Liver (tissue), 9 donors: Measurements from ENCODE around the gene IL7R. TPM values are rescaled to one million over a fixed set of nuclear protein-coding genes. Genes with fewer than 3 reads are reported as not detected.

Source experiments
- DNase-seq: peaks from one replicate; pipeline ENCODE4 v3.0.0-alpha.2; 2017; ENCODE audit warnings: low spot score
- H3K27ac ChIP-seq, 2 donors: one replicate each; pipeline ENCODE4 v1.7.0; 2013; ENCODE audit warnings: inconsistent platforms in 2 of 2, low read length in 2 of 2, control low read depth in 1 of 2, low read depth in 1 of 2, mild to moderate bottlenecking in 1 of 2
- H3K27me3 ChIP-seq, 4 donors: one replicate each; pipeline versions ENCODE4 v1.6.1 to v1.7.0; 2013; ENCODE audit warnings: low read length in 3 of 4, inconsistent platforms in 1 of 4, mild to moderate bottlenecking in 1 of 4, moderate library complexity in 1 of 4; ENCODE audit not compliant: control insufficient read depth in 4 of 4, insufficient read depth in 4 of 4
- H3K36me3 ChIP-seq, 4 donors: one replicate each; pipeline versions ENCODE4 v1.6.1 to v1.7.0; 2013; ENCODE audit warnings: low read length in 3 of 4, mild to moderate bottlenecking in 3 of 4, low read depth in 1 of 4, moderate library complexity in 1 of 4; ENCODE audit not compliant: control insufficient read depth in 4 of 4, insufficient read depth in 3 of 4
- H3K4me1 ChIP-seq, 4 donors: one replicate each; pipeline versions ENCODE4 v1.6.1 to v1.7.0; 2013; ENCODE audit warnings: low read length in 3 of 4, mild to moderate bottlenecking in 3 of 4, moderate library complexity in 1 of 4; ENCODE audit not compliant: control insufficient read depth in 4 of 4, insufficient read depth in 4 of 4
- H3K4me3 ChIP-seq, 3 donors: one replicate each; pipeline versions ENCODE4 v1.6.1 to v1.7.0; 2013; ENCODE audit warnings: low read length in 3 of 3, control low read depth in 1 of 3, low read depth in 1 of 3, mild to moderate bottlenecking in 1 of 3
- H3K9ac ChIP-seq, 2 donors: one replicate each; pipeline ENCODE4 v1.7.0; 2013; ENCODE audit warnings: low read length in 2 of 2, mild to moderate bottlenecking in 2 of 2, moderate library complexity in 2 of 2, control low read depth in 1 of 2, low read depth in 1 of 2
- H3K9me3 ChIP-seq, 4 donors: one replicate each; pipeline versions ENCODE4 v1.6.1 to v1.7.0; 2013; ENCODE audit warnings: low read length in 3 of 4; ENCODE audit not compliant: control insufficient read depth in 4 of 4
- EGR1 ChIP-seq, 2 donors: IDR thresholded peaks; 2 replicates each; pipeline ENCODE4 v1.6.1; 2016 to 2018; ENCODE audit warnings: antibody characterized with exemption in 2 of 2, low read depth in 2 of 2
- FOXA2 ChIP-seq: IDR thresholded peaks from 2 replicates; pipeline ENCODE4 v1.6.1; 2016; ENCODE audit warnings: antibody characterized with exemption
- GABPA ChIP-seq, 2 donors: IDR thresholded peaks in 1 of 2; conservative IDR thresholded peaks in 1 of 2; 2 replicates each; pipeline ENCODE4 v1.6.1; 2016; ENCODE audit warnings: antibody characterized with exemption in 2 of 2, mild to moderate bottlenecking in 1 of 2, moderate library complexity in 1 of 2
- HNF4A ChIP-seq, 2 donors: conservative IDR thresholded peaks; 2 replicates each; pipeline ENCODE4 v1.6.1; 2016; ENCODE audit warnings: antibody characterized with exemption in 2 of 2, mild to moderate bottlenecking in 2 of 2
- HNF4G ChIP-seq: IDR thresholded peaks from 2 replicates; pipeline ENCODE4 v1.6.1; 2016; ENCODE audit warnings: antibody characterized with exemption
- RAD21 ChIP-seq, 2 donors: IDR thresholded peaks; 2 replicates each; pipeline ENCODE4 v1.6.1; 2016; ENCODE audit warnings: antibody characterized with exemption in 2 of 2, mild to moderate bottlenecking in 2 of 2
- RXRA ChIP-seq, 2 donors: IDR thresholded peaks; 2 replicates each; pipeline ENCODE4 v1.6.1; 2017 to 2018; ENCODE audit warnings: antibody characterized with exemption in 2 of 2, mild to moderate bottlenecking in 1 of 2
- SP1 ChIP-seq: IDR thresholded peaks from 2 replicates; pipeline ENCODE4 v1.6.1; 2018; ENCODE audit warnings: antibody characterized with exemption, mild to moderate bottlenecking
- TAF1 ChIP-seq: conservative IDR thresholded peaks from 2 replicates; pipeline ENCODE4 v1.6.1; 2016; ENCODE audit warnings: antibody characterized with exemption, mild to moderate bottlenecking
- YY1 ChIP-seq: IDR thresholded peaks from 2 replicates; pipeline ENCODE4 v1.6.1; 2016; ENCODE audit warnings: antibody characterized with exemption, mild to moderate bottlenecking
- WGBS: extraction: QIAGEN DNeasy Blood & Tissue Kit; methylation state at CpG from one replicate; pipeline ENCODE4 v1.1.7; 2013; 5-methylcytosine and 5-hydroxymethylcytosine counted together
- polyA plus RNA-seq, 2 donors: library from polyadenylated mRNA; stranded (reverse) in 1 of 2; unstranded in 1 of 2; fragments of 200-250 nt in 1 of 2; fragments of >200 nt in 1 of 2; fragmentation: Nextera tagmentation in 1 of 2; extraction: Ambion mirVana in 1 of 2; gene quantifications; one replicate each; pipeline versions ENCODE4 v1.2.1 to v1.2.3, GENCODE V29; 2013 to 2015
- total RNA-seq, 2 donors: library from RNA; depleted of rRNA; stranded (reverse); fragments of >200 nt; gene quantifications; one replicate each; pipeline ENCODE4 v1.2.3, GENCODE V29; 2014
- TF ChIP-seq, protein P1 (sequence below): IDR thresholded peaks from 2 replicates; pipeline ENCODE4 v1.6.1; 2016; ENCODE audit warnings: antibody characterized with exemption
- TF ChIP-seq, protein P2 (sequence below): IDR thresholded peaks from 2 replicates; pipeline ENCODE4 v1.6.1; 2016; ENCODE audit warnings: antibody characterized with exemption, mild to moderate bottlenecking
- TF ChIP-seq, protein P3 (sequence below): fragments of 150-350 bp; IDR thresholded peaks from 2 replicates; pipeline ENCODE4 v1.5.1; 2017; ENCODE audit warnings: improper control_type of control experiment, low read depth, low read length; ENCODE audit not compliant: missing input control
- TF ChIP-seq, protein P4 (sequence below): IDR thresholded peaks from 2 replicates; pipeline ENCODE4 v1.6.1; 2016; ENCODE audit warnings: antibody characterized with exemption
- TF ChIP-seq, protein P5 (sequence below): IDR thresholded peaks from 2 replicates; pipeline ENCODE4 v1.6.1; 2016; ENCODE audit warnings: antibody characterized with exemption
- donor health status: healthy.
- donor health status: healthy.
- donor health status: healthy.
- donor health status: healthy.
- donor health status: healthy.

Gene IL7R
- total and polyA plus RNA-seq, 4 donors = 1.0 to 5.4 (median 2.4) TPM

DNA sequence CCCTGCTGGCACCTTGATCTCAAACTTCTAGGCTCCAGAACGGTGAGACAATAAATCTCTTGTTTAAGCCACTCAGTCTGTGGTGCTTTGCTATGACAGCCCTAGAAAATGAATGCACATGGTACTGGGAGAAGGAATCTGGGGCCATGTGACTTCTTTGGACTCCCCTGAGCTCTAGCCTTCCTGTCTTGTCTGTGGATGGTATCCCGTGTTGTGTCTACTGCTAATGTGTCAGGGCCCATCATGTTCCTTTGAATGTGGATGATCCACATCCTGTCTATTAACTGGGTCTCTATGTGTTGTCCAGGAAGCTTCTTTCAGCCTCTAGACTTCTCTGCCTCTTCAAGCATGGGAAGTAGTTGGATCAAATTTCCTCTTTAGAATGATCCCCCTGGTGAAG, 25.1 kb downstream of the IL7R start:
- 86% methylated on average over 2 of the region's 2 CpGs for WGBS

More for the DNA sequence above, 25.1 kb downstream of the IL7R start:
- DNase-seq = no peak
- Histone ChIP-seq H3K27me3 (no peaks in the 10 kb centered on the region), H3K9ac (no peak overlapping the region), H3K4me3 (no peak overlapping the region), H3K4me1 (no peaks in the 10 kb centered on the region), H3K9me3 (no peaks in the 10 kb centered on the region), H3K27ac (no peak overlapping the region), H3K36me3 (no peaks in the 10 kb centered on the region)
- TF ChIP-seq, protein P1, sequence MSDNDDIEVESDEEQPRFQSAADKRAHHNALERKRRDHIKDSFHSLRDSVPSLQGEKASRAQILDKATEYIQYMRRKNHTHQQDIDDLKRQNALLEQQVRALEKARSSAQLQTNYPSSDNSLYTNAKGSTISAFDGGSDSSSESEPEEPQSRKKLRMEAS = no peak
- TF ChIP-seq YY1 (no peak), SP1 (no peak), FOXA2 (no peak), TAF1 (no peak), GABPA (IDR thresholded peaks at IDR 0.05 in 1 of 2, conservative IDR thresholded peaks at IDR 0.05 in 1 of 2) (no peak), HNF4A (conservative IDR thresholded peaks at IDR 0.05) (no peak), EGR1 (IDR thresholded peaks at IDR 0.05; ENCODE audit: low read depth in 2 of 2) (no peak), RXRA (IDR thresholded peaks at IDR 0.05) (no peak), HNF4G (no peak), RAD21 (IDR thresholded peaks at IDR 0.05) (no peak)
- TF ChIP-seq, protein P2, sequence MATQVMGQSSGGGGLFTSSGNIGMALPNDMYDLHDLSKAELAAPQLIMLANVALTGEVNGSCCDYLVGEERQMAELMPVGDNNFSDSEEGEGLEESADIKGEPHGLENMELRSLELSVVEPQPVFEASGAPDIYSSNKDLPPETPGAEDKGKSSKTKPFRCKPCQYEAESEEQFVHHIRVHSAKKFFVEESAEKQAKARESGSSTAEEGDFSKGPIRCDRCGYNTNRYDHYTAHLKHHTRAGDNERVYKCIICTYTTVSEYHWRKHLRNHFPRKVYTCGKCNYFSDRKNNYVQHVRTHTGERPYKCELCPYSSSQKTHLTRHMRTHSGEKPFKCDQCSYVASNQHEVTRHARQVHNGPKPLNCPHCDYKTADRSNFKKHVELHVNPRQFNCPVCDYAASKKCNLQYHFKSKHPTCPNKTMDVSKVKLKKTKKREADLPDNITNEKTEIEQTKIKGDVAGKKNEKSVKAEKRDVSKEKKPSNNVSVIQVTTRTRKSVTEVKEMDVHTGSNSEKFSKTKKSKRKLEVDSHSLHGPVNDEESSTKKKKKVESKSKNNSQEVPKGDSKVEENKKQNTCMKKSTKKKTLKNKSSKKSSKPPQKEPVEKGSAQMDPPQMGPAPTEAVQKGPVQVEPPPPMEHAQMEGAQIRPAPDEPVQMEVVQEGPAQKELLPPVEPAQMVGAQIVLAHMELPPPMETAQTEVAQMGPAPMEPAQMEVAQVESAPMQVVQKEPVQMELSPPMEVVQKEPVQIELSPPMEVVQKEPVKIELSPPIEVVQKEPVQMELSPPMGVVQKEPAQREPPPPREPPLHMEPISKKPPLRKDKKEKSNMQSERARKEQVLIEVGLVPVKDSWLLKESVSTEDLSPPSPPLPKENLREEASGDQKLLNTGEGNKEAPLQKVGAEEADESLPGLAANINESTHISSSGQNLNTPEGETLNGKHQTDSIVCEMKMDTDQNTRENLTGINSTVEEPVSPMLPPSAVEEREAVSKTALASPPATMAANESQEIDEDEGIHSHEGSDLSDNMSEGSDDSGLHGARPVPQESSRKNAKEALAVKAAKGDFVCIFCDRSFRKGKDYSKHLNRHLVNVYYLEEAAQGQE = no peak
- TF ChIP-seq, protein P3, sequence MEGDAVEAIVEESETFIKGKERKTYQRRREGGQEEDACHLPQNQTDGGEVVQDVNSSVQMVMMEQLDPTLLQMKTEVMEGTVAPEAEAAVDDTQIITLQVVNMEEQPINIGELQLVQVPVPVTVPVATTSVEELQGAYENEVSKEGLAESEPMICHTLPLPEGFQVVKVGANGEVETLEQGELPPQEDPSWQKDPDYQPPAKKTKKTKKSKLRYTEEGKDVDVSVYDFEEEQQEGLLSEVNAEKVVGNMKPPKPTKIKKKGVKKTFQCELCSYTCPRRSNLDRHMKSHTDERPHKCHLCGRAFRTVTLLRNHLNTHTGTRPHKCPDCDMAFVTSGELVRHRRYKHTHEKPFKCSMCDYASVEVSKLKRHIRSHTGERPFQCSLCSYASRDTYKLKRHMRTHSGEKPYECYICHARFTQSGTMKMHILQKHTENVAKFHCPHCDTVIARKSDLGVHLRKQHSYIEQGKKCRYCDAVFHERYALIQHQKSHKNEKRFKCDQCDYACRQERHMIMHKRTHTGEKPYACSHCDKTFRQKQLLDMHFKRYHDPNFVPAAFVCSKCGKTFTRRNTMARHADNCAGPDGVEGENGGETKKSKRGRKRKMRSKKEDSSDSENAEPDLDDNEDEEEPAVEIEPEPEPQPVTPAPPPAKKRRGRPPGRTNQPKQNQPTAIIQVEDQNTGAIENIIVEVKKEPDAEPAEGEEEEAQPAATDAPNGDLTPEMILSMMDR = no peak
- TF ChIP-seq, protein P4, sequence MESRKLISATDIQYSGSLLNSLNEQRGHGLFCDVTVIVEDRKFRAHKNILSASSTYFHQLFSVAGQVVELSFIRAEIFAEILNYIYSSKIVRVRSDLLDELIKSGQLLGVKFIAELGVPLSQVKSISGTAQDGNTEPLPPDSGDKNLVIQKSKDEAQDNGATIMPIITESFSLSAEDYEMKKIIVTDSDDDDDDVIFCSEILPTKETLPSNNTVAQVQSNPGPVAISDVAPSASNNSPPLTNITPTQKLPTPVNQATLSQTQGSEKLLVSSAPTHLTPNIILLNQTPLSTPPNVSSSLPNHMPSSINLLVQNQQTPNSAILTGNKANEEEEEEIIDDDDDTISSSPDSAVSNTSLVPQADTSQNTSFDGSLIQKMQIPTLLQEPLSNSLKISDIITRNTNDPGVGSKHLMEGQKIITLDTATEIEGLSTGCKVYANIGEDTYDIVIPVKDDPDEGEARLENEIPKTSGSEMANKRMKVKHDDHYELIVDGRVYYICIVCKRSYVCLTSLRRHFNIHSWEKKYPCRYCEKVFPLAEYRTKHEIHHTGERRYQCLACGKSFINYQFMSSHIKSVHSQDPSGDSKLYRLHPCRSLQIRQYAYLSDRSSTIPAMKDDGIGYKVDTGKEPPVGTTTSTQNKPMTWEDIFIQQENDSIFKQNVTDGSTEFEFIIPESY = no peak
- TF ChIP-seq, protein P5, sequence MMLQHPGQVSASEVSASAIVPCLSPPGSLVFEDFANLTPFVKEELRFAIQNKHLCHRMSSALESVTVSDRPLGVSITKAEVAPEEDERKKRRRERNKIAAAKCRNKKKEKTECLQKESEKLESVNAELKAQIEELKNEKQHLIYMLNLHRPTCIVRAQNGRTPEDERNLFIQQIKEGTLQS = no peak
